MM.1S (cell line): ENCODE measurements around the gene PCDHA7.
"Not testable (repeated sequence)": the region's sequence is repeated elsewhere in the genome, so short reads cannot be mapped to it uniquely, and the experiment has no call there.

Source experiments
- EZH2 ChIP-seq: fragments of 300-600 bp; sonication (generic); optimal IDR thresholded peaks from 2 replicates; pipeline ENCODE3; 2017; ENCODE audit warnings: low read depth, mild to moderate bottlenecking, antibody characterized with exemption, low read length, mixed read lengths
- TF ChIP-seq, protein P1 (sequence below): fragments of 300-600 bp; sonication (generic); IDR thresholded peaks from 2 replicates; pipeline ENCODE4 v1.5.1; 2016; ENCODE audit warnings: antibody characterized with exemption, low read length, mixed read lengths

GRCh38 chr5:140834439-140835008, 455 bp downstream of the PCDHA7 start:
- TF ChIP-seq, protein P1, sequence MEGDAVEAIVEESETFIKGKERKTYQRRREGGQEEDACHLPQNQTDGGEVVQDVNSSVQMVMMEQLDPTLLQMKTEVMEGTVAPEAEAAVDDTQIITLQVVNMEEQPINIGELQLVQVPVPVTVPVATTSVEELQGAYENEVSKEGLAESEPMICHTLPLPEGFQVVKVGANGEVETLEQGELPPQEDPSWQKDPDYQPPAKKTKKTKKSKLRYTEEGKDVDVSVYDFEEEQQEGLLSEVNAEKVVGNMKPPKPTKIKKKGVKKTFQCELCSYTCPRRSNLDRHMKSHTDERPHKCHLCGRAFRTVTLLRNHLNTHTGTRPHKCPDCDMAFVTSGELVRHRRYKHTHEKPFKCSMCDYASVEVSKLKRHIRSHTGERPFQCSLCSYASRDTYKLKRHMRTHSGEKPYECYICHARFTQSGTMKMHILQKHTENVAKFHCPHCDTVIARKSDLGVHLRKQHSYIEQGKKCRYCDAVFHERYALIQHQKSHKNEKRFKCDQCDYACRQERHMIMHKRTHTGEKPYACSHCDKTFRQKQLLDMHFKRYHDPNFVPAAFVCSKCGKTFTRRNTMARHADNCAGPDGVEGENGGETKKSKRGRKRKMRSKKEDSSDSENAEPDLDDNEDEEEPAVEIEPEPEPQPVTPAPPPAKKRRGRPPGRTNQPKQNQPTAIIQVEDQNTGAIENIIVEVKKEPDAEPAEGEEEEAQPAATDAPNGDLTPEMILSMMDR = not testable (repeated sequence)
- TF ChIP-seq EZH2 = not testable (repeated sequence)
